Measurements from ENCODE around the gene THAP5. TPM values are rescaled to one million over a fixed set of nuclear protein-coding genes. Genes with fewer than 3 reads are reported as not detected.
"Not testable (repeated sequence)": the region's sequence is repeated elsewhere in the genome, so short reads cannot be mapped to it uniquely, and the experiment has no call there.

Gene THAP5
- polyA plus RNA-seq, 3 donors = 5.2 to 10.5 (median 5.6) TPM

GRCh38 chr7:108589874-108590273 is 20.4 kb upstream of the THAP5 start:
- WGBS, 3 donors = 38 to 82% (median 61%) methylated on average over 1 of the region's 1 CpG
- H3K27ac ChIP-seq (ENCODE audit: low read depth, low read length) = no peak overlapping the region

GRCh38 chr7:108589199-108589598 is 19.7 kb upstream of the THAP5 start:
- H3K27ac ChIP-seq (ENCODE audit: low read depth, low read length) = no peak overlapping the region

GRCh38 chr7:108586274-108586710 is 16.8 kb upstream of the THAP5 start:
- no peak overlapping the region for H3K27ac ChIP-seq (ENCODE audit: low read depth, low read length)
- WGBS, 3 donors = 58 to 68% (median 65%) methylated on average over 2 of the region's 3 CpGs

GRCh38 chr7:108585843-108586242 is 16.3 kb upstream of the THAP5 start:
- H3K27ac ChIP-seq (ENCODE audit: low read depth, low read length) = no peak overlapping the region
- 65 to 72% (median 72%) methylated on average over 2 of the region's 2 CpGs for WGBS, 3 donors

GRCh38 chr7:108584211-108584610 is 14.7 kb upstream of the THAP5 start:
- 87 to 100% (median 94%) methylated on average over 1 of the region's 1 CpG for WGBS, 3 donors
- no peak overlapping the region for H3K27ac ChIP-seq (ENCODE audit: low read depth, low read length)

- H3K27ac ChIP-seq (ENCODE audit: low read depth, low read length) = no peak overlapping the region
- 64 to 66% (median 65%) methylated on average over 4 of the region's 4 CpGs for WGBS, 3 donors
These were observed 12.4 kb upstream of the THAP5 start for GRCh38 chr7:108581655-108582491.

- 75 to 78% (median 77%) methylated on average over 6 of the region's 6 CpGs for WGBS, 3 donors
- H3K27ac ChIP-seq (ENCODE audit: low read depth, low read length) = no peak overlapping the region
These were observed 10.8 kb upstream of the THAP5 start for GRCh38 chr7:108580298-108580697.

GRCh38 chr7:108578937-108579336 is 9.4 kb upstream of the THAP5 start:
- H3K27ac ChIP-seq (ENCODE audit: low read depth, low read length) = no peak overlapping the region
- 94 to 99% (median 96%) methylated on average over 7 of the region's 7 CpGs for WGBS, 3 donors

- WGBS, 3 donors = 93 to 98% (median 93%) methylated on average over 1 of the region's 1 CpG
- no peak overlapping the region for H3K27ac ChIP-seq (ENCODE audit: low read depth, low read length)
These were observed 6.6 kb upstream of the THAP5 start for GRCh38 chr7:108576116-108576515.

GRCh38 chr7:108575156-108575555 is 5.7 kb upstream of the THAP5 start:
- no peak overlapping the region for H3K27ac ChIP-seq (ENCODE audit: low read depth, low read length)
- WGBS, 3 donors = 75 to 94% (median 90%) methylated on average over 2 of the region's 2 CpGs

GRCh38 chr7:108572480-108572879 is 3.0 kb upstream of the THAP5 start:
- no peak overlapping the region for H3K27ac ChIP-seq (ENCODE audit: low read depth, low read length)
- 45 to 97% (median 96%) methylated on average over 2 of the region's 2 CpGs for WGBS, 3 donors

- peak overlapping the region; percentile 83 for H3K27ac ChIP-seq (ENCODE audit: low read depth, low read length)
- WGBS, 3 donors = 0% methylated on average over 33 to 36 of the region's 36 CpGs
These were observed 745 bp upstream of the THAP5 start for GRCh38 chr7:108570146-108570755.

- 3 to 14% (median 13%) methylated on average over 24 of the region's 24 CpGs for WGBS, 3 donors
- H3K27ac ChIP-seq (ENCODE audit: low read depth, low read length) = peak overlapping the region; percentile 93
These were observed 615 bp downstream of the THAP5 start for GRCh38 chr7:108568801-108569380.

- H3K27ac ChIP-seq (ENCODE audit: low read depth, low read length) = no peak overlapping the region
These were observed 3.5 kb downstream of the THAP5 start for GRCh38 chr7:108565987-108566386.

- WGBS, 3 donors = 96 to 97% (median 96%) methylated on average over 4 of the region's 4 CpGs
- H3K27ac ChIP-seq (ENCODE audit: low read depth, low read length) = no peak overlapping the region
These were observed 8.4 kb downstream of the THAP5 start for GRCh38 chr7:108561047-108561619.

GRCh38 chr7:108559253-108559652 is 10.3 kb downstream of the THAP5 start:
- no peak overlapping the region for H3K27ac ChIP-seq (ENCODE audit: low read depth, low read length)
- 89 to 95% (median 90%) methylated on average over 4 of the region's 4 CpGs for WGBS, 3 donors

- H3K27ac ChIP-seq (ENCODE audit: low read depth, low read length) = no peak overlapping the region
- 94 to 97% (median 96%) methylated on average over 1 of the region's 1 CpG for WGBS, 3 donors
These were observed 11.9 kb downstream of the THAP5 start for GRCh38 chr7:108557617-108558016.

GRCh38 chr7:108557191-108557590 is 12.3 kb downstream of the THAP5 start:
- no peak overlapping the region for H3K27ac ChIP-seq (ENCODE audit: low read depth, low read length)
- WGBS, 3 donors = 96 to 100% (median 97%) methylated on average over 3 of the region's 3 CpGs

GRCh38 chr7:108556665-108557064 is 12.8 kb downstream of the THAP5 start:
- not testable (repeated sequence) for H3K27ac ChIP-seq (ENCODE audit: low read depth, low read length)

Data from adipose tissue (tissue), 3 donors.